ENCODE results near the gene MLNR.

The MLNR gene

GRCh38 chr13:49220036-49220855 is at the start of gene MLNR:
TSS of gene MLNR (plus strand) at chr13:49220338. CDS start at chr13:49220338, 0 bp downstream.
- DNase-seq (ENCODE audit: low spot score), result peak; percentile 68

DNA sequence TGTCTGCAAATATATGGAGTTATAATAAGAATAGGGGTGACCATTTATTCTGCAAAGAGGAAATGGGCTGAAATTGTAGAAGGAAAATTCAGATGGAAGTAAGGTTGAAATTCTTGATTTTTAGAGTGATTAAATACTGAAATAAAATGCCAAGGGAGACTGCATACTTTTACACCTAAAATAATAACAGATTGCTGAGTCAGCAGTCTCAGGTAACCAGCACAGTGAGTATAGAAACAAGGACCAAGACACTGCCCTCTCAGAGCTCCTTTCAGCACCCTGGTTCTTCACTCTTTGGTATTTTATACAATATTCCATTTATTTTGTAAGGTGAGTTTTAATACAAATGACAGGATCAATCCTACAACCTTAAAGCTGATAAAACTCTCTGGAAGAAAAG is 48.8 kb upstream of the MLNR start:
- no peak for DNase-seq (ENCODE audit: low spot score)

- no peak for DNase-seq (ENCODE audit: low spot score)
Observed at GRCh38 chr13:49183672-49184325, 36.3 kb upstream of the MLNR start.

DNA sequence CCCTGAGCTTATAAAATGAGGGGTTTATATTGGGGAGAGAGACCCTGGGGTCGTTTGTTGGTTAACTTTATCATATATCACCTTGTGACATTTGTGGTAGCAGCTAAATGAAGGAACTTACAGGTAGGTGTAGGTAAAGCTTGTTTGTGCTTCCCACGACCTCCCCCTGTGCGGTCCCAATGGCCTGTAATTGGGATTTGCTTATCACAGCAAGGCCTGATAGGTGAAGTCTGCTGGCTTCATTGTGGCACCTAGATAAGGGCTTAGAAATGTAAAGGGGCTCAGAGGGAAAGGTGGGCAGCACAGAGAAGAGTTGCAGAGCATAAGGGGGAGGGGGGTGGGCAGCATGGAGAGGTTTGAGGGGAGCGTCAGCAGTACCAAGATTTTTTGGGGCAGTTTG is 35.5 kb upstream of the MLNR start:
- no peak for DNase-seq (ENCODE audit: low spot score)

GRCh38 chr13:49185264-49185663 is 34.9 kb upstream of the MLNR start:
- DNase-seq (ENCODE audit: low spot score), result no peak

- no peak for DNase-seq (ENCODE audit: low spot score)
Observed at GRCh38 chr13:49190901-49191300, 29.2 kb upstream of the MLNR start.

DNA sequence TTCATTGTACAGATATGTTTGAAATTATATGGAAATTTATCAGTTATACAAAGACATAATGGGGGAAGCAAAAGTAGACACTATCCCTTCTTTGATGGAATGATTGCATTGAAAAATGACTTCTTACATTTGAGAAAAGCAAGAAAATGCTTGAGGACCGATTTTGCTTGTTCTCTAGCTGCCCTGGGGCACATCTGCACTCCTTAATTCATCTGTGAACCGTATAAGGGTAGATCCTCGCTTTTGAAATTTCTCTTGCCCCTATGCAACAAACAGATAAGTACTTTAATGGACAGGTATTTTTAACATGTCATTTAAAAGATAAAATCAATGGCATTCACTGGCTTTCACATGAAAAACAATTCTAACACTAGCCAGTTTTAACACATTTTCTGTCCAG is 13.5 kb upstream of the MLNR start:
- DNase-seq (ENCODE audit: low spot score), result no peak

DNA sequence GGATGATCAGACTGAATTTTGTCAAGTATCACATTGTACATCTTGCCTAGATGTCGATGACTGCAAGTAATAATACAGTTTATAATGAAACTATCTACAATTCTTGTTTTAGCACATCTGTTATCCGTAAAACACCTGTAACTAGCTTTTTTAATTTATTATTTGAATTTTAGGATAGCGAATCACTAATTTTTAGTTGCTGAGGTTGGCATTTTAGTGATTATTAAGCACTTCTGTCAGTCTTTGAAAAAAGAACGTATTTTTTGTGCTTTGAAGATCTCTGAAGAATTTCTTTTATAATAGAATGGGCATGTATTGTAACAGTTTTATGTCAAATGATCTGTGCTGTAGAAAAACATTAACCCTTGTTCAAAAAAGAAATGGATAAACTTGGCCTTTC is 11.5 kb upstream of the MLNR start:
- DNase-seq (ENCODE audit: low spot score), result no peak

DNA sequence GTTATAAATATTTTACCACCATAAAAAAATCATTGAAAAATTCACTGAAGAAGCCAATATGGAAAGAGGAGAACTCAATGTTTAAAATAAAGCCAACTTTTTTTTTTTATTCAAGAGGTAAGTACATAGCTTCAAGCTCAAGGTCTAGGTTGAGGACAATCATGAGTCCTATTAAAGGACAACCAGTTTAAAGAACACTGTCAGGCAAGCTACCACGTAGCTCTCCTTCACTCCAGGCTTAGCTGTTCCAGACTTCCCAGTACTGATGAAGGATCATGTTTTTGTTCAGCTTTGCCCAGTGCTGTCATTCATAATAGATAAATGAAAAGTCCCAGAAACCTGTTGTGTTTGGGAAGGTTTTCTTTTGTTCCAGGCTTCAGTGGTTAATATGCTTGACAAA is 10.0 kb upstream of the MLNR start:
- DNase-seq (ENCODE audit: low spot score), result no peak

DNA sequence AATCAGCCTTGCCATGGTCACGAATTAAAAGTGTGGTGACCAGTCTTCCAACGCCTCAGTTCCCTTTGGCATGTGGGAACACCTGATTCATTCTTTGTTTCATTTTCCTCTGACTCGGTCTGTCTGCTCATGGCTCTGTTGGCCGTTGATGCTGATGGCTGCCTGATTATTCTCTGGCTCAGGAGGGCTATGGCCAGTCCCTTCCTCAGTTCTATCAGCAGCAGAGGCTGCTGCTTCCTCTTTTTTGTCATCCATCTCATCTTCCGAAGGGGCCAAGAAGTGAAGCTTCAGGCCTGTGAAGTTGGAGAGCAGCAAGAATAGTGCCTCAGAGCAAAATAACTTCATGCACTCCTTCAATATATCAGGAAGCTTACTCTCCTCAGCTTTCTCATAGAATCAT is 9.5 kb upstream of the MLNR start:
- no peak for DNase-seq (ENCODE audit: low spot score)

- no peak for DNase-seq (ENCODE audit: low spot score)
Observed at GRCh38 chr13:49213539-49213938, 6.6 kb upstream of the MLNR start.

GRCh38 chr13:49213997-49214916 is 5.9 kb upstream of the MLNR start:
- DNase-seq (ENCODE audit: low spot score), result no peak

DNA sequence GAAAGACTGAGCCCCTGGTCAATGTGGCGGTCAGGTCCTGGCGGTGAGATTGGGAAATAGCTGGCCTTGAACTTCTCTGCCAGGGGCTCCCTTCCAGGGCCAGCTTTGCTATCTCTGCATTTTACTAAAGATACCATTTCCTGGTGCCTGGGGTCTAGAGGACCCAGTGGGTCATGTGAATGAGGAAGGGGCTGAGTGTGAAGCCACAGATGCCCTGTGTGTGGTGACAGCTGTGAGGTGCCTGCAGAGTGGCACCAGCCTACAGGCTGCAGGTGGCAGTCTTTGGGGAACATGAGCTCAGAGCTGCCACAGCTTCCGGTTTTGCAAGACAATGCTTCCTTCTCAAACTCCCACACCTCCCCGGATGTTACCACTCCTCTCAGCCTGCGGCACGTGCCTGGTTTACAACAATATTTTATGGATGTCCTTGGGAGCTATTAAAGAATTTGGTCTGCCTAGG is 5.2 kb upstream of the MLNR start:
- no peak for DNase-seq (ENCODE audit: low spot score)

DNA sequence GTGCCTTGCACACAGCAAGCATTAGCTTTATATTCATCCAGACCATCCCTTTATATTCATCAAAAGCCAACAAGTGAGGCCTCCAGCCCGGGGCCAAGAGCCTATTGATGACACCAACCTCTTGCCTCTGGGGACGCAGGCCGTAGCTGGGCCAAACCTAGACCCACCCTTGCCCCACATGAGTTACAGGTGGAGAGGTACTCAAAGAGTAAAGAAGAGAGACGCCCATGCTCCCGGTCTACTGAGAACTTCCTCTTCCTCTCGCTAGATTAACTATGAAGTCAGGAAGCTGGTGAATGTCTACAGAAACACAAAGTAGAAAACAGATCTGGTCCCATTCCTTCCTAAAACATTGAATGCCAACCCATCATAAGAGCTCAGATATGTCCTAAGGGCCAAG is 3.8 kb upstream of the MLNR start:
- DNase-seq (ENCODE audit: low spot score), result no peak

DNA sequence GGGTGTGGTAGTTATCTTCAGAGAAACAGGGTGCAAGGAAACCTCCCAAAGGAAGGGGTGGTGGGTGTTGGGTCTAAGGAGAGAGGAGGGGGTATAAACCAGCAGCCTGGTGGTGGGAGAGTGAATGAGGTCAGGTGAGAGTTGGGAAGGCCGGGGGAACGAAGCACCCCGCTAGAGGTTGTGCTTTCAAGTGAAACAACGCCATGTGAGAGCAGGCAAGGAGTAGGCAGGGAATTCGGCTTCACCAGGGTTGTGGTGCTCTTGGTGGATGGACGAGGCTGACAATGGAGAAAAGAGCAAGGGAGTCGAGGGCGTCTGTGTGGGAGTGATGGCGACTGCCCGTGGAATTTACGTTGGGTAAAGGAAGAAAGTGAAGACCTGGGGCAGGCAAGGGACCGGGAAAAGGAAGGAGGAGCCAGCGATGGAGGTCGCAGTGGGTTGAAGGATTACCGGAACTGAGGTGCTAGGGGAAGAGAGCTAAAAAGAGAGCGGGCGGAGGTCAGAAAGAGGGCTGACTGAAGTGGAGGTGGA is 2.1 kb upstream of the MLNR start:
- no peak for DNase-seq (ENCODE audit: low spot score)

DNA sequence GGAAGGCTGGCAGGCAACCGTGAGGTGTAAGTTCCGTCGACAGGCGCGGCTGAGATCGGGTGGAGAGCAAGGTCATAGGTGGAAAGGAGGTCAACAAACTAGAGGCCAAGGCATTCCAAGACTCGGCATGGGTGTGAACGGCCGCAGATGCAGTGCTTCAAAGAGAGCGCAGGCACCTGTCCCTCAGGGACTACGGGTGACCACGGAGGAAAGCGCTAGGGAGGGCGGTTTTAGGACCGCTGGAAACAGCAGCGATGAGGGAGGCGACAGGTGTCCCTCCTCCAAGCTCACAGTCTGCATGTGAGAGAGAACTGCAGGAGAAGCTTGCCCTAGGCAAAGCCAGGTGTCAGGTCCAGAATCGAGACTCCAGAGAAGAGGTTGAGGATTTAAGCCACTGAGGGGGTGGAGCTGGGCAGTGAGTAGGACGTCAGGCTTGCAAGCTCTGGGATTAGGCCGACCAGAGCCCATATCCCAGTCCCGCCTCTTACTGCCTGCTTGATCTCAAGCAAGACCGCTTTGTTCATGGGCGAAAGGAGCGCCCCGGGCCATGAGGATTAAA is 1.6 kb upstream of the MLNR start:
- DNase-seq (ENCODE audit: low spot score), result no peak

- DNase-seq (ENCODE audit: low spot score), result no peak
Observed at GRCh38 chr13:49219647-49220035, 497 bp upstream of the MLNR start.

DNA sequence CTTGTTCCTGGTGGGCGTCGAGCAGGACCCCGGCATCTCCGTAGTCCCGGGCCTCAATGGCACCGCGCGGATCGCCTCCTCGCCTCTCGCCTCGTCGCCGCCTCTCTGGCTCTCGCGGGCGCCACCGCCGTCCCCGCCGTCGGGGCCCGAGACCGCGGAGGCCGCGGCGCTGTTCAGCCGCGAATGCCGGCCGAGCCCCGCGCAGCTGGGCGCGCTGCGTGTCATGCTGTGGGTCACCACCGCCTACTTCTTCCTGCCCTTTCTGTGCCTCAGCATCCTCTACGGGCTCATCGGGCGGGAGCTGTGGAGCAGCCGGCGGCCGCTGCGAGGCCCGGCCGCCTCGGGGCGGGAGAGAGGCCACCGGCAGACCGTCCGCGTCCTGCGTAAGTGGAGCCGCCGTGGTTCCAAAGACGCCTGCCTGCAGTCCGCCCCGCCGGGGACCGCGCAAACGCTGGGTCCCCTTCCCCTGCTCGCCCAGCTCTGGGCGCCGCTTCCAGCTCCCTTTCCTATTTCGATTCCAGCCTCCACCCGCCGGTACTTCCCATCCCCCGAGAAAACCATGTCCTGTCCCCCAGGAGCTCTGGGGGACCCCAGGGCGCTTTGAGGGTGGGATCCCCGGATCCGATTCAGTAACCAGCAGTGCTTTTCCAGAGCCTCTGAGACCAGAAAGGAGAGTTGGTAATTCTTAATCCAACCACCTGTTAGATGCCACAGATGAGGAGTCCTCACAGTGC is 885 bp downstream of the MLNR start:
- DNase-seq (ENCODE audit: low spot score), result peak; percentile 53

DNA sequence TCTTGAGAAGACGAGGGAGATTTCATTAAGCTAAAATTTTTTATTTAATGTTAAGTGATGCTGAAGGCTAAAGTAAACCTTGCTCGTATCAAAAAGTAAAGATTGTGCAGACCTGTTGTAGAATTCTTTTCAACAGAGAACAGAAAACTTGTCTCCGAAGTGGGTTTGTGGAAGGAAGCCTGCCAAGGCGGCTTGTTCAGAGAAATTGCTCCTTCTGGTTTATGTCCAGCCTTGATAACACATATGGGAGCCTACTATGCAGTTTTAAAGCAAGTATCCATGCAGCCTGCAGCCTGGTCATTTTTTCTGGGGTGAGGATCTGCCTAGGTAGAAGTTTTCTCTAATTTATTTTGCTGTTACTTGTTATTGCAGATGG is 1.4 kb downstream of the MLNR start:
- no peak for DNase-seq (ENCODE audit: low spot score)

- DNase-seq (ENCODE audit: low spot score), result no peak
Observed at GRCh38 chr13:49225223-49226042, 5.3 kb downstream of the MLNR start.

All from AG20443 (cell line).